GM21786 (cell line): ENCODE data around the gene DDX54.
"Not testable (repeated sequence)": the region's sequence is repeated elsewhere in the genome, so short reads cannot be mapped to it uniquely, and the experiment has no call there.

ENCODE experiments used
- ATAC-seq: cut with Tn5 transposase; IDR thresholded peaks from one replicate; pipeline ENCODE4 v1.9.1; 2021; ENCODE audit not compliant: unreplicated experiment

The DDX54 gene

GRCh38 chr12:113221181-113221996, 36.1 kb upstream of the DDX54 start, which contains the start of gene TPCN1:
Gene TPCN1, plus strand, starts transcription at chr12:113221464. Its CDS starts 5,389 bp downstream, at chr12:113226853.
- peak; percentile 86 for ATAC-seq

GRCh38 chr12:113220593-113221180, 35.4 kb upstream of the DDX54 start:
- ATAC-seq = no peak

GRCh38 chr12:113216027-113216426, 30.7 kb upstream of the DDX54 start:
- no peak for ATAC-seq

- peak; percentile 72 for ATAC-seq
These were observed 29.7 kb upstream of the DDX54 start for GRCh38 chr12:113214895-113215400.

- ATAC-seq = no peak
These were observed 25.9 kb upstream of the DDX54 start for GRCh38 chr12:113211160-113211559.

- ATAC-seq = peak; percentile 75
These were observed 23.0 kb upstream of the DDX54 start for GRCh38 chr12:113208041-113208934.

- peak; percentile 1 for ATAC-seq
These were observed 22.3 kb upstream of the DDX54 start for GRCh38 chr12:113207613-113208040.

- not testable (repeated sequence) for ATAC-seq
These were observed 21.5 kb upstream of the DDX54 start for GRCh38 chr12:113206802-113207201.

- ATAC-seq = no peak
These were observed 19.5 kb upstream of the DDX54 start for GRCh38 chr12:113204804-113205203.

- ATAC-seq = no peak
These were observed 18.8 kb upstream of the DDX54 start for GRCh38 chr12:113203852-113204760.

- ATAC-seq = no peak
These were observed 17.2 kb upstream of the DDX54 start for GRCh38 chr12:113202300-113203075.

GRCh38 chr12:113201187-113202177, 16.2 kb upstream of the DDX54 start:
- ATAC-seq = no peak

- no peak for ATAC-seq
These were observed 14.9 kb upstream of the DDX54 start for GRCh38 chr12:113200021-113200797.

GRCh38 chr12:113198296-113198695, 13.0 kb upstream of the DDX54 start:
- ATAC-seq = no peak

- ATAC-seq = no peak
These were observed 12.3 kb upstream of the DDX54 start for GRCh38 chr12:113197518-113198077.

- peak; percentile 86 for ATAC-seq
These were observed 11.7 kb upstream of the DDX54 start for GRCh38 chr12:113196990-113197389.

- ATAC-seq = no peak
These were observed 11.3 kb upstream of the DDX54 start for GRCh38 chr12:113196582-113196981.
